Activated CD4-positive, CD25-positive, alpha-beta regulatory T cell treated with anti-CD3 and anti-CD28 coated beads, Interleukin-2, amount 50 U/mL, for 72 hours (primary cell): ENCODE measurements around the gene THSD7A.

Experiments
- DNase-seq: peaks from one replicate; pipeline ENCODE4 v3.0.0; 2021

THSD7A gene

DNA sequence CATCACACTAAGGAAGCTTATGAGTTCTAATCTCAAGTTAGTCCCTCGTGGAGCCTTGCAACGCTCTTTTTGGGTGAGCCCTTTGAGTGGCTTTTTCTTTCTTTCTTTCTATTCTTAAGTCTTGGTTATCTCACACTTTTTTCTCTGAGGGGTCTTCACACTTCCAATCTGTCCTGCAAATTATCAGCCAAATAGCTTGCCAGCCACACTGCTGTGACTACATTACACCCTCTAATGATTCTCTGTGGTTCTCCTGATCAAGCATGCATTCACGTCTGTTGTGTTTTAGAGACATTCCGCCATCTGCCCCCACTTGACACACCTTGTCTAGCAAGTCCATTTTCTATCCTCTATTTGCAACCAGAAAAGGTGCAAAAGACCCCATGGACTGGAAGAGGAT, 340.2 kb downstream of the THSD7A start:
- no peak for DNase-seq

DNA sequence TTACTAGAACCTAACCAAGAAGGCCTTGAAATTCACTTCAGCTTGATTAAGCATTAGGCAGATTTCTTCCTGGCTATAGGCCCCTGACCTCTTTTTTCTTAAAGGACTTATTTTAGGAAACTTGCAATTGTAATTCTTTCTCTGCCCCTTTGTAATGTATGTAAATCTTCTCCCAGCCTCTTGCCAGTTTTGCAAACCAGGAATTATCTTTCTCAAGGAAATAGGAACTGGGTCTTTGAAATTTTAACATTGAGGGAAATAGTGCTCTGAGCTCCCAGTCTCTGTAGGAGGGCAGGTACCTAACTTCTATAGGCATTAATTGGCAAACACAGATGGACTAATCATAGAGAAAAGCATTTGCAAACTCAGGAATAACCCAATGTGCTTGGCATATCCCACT, 342.7 kb downstream of the THSD7A start:
- no peak for DNase-seq

DNA sequence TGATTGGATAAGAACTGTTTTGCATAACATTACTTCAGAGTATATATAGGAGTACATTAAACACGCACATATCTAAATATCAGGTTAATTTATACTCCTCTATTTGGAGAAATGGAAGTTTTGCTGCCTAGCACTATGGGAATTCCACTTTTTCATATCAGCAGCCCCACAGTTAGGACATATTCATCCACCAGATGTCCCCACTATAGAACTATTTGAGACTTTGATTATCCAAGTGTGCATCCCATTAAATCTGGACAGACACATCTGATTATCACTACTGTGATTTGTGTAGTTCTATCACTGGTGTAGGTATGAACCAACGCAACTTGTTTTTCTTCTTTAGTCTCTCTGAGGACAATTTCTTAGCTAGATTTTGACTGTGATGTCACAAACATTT, 345.7 kb downstream of the THSD7A start:
- DNase-seq = no peak

DNA sequence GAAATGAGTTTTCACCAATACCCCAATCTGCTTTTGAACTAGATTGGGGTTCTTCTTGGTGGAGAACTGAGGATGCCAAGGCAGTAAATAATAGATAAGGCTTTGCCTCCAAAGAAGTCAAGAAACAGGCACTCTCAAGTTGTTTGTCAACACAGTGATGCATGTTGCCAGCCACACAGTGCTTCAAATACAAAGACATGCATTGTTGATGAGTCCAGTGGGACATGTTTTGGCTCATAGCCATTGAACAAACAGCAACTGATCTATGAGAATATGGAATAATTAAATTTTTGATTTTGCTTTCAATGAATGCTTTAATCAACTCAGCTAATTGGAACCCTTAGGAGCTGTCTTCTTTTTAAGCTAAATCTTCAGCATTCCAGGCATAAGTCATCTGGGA, 346.4 kb downstream of the THSD7A start:
- DNase-seq = no peak

DNA sequence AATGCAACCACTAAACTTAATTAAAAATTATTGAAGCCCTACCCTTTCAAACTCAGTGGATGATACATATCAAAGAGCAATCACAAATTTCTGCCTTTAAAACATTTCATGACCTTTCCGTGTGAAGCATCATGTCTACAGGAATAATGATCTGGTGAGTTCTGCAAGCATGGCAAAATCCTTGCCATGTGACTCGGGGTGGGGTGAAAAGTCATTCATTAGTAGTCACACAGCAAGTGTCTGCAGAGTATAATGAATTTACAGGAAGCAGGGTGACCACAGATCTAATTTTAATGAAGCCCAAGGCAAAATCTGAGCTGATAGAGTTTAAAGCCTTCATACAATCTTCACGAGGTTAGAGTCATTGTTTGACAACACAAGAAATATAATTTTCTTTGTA, 351.9 kb downstream of the THSD7A start:
- DNase-seq = no peak

DNA sequence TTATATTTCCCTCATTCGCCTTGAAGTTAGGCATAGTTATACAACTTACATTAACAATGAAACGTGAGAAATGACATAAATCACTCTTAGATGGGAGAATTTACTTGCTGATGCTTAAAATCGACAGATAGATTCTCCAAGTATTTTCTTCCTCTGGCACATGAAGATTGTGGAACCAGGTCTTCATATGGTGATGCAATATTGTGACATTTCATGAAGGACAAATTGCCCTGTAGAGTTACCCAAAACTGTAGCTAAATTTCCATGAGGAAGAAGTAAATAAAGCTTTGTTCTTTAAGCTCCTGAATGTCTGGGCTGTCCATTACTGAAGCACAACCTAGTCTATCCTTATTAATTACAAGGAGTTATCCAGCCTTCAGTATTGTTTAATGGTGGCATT, 353.1 kb downstream of the THSD7A start:
- no peak for DNase-seq

DNA sequence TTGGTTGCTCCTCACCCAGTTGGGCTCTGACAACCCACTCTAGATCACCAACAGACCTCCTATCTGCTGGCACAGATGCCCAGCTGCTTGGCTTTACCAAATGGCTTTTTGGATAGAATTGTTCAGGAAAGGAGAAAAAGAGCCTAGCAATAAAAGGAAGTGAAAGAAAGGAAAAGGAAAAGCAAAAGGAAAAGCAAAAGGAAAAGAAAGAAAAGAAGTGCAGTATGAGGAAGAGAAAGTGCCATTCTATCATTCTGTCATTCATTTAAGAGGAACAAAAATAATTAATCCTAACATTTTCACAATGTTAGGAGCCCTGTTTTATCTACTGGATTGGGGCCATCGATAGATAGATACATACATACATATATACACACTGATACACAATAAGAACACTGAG, 353.6 kb downstream of the THSD7A start:
- DNase-seq = no peak

DNA sequence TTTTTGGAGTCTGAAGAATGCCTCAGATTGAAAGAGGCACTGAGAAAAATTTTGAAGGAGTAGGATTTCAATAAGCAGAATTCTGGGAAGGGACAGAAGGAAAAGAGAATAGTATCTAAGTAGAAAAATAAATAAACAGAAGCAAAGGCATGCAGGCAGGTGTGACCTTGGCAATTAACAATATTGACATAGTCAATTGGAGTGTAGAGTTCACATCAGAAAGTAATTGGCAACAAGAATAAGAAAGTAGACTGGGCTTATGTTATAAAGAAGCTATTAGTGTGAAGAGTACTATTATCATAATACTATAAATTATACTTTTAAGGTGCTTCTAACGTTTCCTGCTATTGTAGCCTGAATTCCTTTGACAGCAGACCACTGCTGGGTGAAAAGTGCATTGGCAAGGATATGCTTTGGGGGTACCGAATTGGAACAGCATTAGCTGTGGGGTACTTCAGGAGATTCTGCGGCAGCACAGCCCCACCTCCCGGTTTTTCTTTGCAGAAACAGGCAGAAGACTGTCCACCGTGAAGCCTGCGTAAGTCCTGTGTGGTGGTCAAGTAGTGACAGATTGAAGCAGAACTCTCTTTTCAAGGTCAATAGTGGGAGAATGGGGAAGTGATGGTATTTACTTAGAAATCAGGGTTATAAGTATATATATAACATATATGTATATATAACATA, 357.0 kb downstream of the THSD7A start:
- no peak for DNase-seq

DNA sequence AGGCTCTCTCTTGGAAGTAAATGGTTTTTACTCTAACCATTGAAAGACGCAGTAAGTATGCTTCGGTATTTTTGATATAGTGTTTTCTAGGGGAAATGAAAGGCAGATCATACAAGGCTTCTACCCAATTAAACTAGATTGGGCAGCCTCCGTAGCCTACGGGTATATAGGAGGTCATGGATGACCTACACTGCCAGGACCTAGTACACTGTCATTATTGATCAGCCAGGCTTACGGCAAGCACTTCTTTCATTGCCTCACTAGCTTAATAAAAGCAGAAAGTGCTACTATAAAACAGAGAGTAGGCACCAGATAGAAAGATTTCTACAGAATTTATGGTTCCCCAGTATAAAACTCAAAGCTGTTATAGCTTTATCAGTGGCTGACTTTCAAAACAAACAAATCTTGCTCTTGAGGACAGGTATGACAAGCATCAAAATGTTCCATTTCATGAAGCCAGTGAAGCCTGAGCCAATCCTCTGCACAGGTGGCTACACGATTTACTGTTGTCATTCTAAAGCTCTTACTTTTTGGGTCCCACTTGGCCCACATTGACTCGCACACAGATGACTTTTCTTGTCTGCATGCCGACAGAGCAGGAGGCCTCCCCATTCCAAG, 358.1 kb downstream of the THSD7A start:
- DNase-seq = no peak

DNA sequence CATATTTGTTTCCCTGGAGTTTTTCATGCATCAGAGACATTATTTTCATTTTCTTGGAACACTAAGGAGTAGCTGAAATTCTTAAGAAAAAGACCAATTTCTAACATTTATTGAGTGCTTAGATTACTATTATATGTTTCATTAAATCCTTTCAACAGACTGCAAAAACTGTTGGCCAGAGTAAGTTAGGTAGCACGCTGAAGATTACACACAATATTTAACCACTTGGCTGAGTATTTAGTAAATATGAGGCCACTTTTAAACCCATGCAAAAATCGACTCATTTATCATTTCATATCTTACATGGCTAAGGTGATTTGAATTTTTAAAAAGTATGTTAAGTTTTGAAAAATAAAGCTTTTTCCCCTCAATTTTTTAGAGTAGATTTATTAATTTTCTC, 358.8 kb downstream of the THSD7A start:
- DNase-seq = no peak

DNA sequence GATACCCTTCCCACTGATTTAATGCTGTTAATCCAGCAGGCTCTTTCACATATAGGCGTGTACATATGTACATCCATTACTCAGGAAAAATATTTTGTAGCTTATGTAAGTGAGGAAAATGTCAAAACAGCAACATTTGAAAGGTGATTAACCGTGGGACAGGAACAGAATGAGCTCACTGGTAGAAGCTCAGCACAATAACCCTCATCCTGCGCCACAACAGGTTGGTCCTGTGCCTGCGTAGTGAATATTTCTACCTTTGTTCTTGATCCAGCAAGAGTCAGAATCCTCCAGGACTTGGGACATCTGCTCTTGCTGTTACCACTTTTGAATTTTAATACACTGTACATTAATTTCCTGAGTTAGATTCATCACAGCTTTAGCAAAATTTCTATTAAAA, 359.4 kb downstream of the THSD7A start:
- no peak for DNase-seq

DNA sequence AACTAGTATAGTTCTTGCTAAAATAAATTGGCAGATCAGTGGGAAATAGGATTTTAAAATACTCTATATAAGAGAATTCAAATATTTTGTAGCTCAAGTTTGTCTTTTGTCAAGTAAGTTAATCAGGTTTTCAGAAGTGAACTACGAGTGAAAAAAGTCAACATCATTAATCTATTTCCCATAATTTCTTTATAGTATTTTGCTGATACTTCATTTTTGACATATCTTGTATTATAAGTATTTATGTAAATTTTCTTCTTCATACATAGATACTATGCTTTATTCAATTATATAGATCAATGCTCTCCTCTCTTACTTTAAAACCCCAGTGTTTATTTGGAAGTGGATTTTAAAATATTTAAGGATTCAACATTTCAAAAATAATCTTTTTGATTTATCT, 360.7 kb downstream of the THSD7A start:
- DNase-seq = no peak

DNA sequence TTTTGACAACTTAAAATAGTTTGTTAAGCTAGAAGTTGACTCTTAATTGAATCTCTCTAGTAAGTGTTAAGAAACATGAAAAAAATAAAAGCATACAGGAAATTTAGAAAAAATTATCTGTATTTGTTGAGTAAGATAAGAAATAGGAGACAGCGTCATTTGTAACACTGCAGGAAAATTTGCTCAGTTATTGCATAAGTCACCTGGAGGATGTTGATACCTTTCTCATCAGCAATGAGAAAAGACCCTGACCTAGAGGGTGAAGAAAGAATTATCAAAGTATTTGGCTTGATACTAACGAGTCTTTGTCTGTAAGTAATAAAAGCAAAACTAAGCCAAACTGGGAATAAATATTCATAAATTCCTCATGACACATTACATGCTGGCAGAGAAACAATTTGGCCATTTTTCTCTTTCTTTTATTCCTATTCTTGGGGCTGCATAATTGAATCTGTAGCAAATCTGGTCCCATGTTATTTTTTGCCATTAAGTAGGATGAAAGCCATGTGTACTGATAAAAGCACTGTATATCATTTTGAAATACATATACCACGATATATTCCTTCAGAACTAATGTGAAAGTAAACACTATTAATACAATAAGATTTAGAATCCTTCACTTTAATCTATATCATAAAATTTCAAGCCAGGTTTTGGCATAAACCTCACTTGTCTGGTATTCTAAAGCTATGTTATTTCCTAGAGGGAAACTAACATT, 362.8 kb downstream of the THSD7A start:
- no peak for DNase-seq

DNA sequence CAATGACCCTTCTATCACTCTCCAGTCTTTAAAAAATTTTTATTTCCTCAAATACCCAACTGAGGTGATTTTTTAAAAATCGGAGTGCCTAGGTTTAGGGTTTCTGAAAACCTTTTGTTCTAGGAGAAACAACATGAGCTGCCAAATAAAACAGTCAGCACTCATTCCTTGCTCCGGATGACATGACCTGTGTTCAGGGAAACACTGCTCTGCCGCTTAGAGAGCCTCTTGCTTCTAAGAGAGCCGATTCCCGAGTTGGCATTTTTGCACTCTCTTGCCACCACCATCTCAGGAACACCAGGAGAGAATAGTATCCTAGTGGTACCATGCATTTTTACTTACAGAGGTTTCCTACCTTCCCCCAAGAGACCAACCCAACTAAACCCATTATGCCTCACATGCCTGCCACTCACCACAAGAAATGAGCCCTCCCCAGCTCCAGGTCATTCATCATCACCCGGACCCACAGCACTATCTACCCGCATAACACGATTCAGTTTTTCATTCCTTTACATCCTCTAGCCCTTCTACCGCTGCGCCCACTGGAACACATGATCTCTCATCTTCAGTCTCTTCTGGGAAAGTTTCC, 365.4 kb downstream of the THSD7A start:
- DNase-seq = no peak

DNA sequence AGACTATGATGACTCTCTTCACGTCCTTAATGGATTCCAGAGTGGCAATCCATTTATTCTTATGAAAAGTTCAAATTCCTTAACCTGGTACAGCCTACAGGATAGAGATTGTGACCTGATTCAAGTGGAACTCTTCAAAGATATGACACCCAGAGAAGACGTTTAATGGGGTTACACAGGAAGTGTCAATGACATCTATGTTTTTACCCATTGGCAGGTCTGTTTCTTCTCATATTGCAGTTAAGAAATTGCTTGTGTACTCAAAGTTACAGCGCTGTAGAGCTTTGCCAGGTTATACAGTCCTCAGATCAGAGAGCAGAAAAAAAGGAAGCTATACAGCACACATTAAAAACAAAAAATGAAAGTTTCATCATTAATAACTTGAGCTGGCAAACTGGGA, 367.4 kb downstream of the THSD7A start:
- no peak for DNase-seq

DNA sequence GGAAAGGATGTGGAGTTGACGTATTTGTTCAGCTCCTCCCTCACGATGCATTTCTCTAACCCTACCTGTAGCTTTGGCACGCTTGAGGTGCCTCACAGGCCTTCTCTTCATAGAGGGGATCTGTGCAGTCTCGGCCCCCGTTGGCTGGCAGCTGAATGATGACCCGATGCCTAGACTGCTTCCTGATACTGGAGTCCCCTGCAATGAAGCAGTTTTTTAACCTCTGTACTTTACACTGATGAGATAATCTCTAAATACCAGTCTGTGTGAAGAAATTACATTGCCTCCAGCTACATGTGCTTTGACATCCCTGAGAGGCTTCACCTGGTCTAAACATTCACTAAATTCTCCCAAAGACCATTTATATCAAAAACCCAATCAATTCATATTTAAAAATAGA, 370.1 kb downstream of the THSD7A start:
- DNase-seq = no peak

DNA sequence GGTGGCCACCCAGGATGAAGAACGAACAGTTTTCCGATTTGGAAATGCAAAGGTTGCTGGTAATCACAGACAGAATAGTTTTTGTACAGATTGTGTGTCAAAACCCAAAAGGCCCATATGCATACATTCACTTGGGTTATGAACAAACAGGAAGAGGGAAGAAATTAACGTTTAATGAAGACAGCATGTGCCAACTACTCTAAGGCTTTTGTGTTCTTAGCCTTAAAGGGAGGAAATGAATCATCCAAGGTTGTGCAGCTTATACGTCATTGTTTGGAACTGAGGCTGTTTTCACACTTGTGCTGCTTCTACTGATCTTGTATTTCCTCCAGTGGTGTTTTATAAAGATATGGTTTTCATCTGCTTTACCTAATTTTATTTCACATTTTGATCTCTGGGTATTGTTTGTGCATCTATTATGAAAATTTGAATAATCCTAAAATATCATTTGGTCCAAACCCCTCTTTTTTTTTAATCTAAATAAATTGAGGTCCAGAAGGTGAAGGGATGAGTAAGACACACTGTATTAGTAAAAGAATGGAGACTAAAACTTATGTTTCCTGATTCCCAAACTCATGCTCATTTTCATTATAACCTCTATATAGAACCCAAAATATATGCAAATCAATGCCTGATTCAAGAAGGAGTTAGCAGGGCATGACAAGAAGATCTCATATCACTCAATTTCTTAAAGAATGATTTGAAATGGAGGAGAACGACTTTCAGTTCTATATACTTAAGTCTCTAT, 373.1 kb downstream of the THSD7A start:
- DNase-seq = no peak

DNA sequence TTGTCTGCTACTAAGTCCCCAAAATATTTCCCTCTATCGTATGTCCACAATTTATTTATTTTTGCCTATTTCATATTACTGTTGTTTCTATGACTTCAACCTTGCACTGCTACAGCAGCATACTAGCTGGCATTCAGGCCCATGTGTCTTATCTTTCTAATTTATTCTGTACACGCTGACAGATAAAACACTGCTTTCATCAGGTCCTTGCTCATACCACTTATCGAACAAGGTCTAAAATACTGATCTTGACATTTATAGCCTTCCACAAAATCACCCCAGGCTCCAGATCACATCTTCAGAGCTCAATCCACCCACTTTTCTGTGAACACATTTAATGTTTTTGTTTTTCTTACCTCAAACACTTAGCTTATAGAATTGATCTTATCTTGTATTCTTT, 374.6 kb downstream of the THSD7A start:
- no peak for DNase-seq

DNA sequence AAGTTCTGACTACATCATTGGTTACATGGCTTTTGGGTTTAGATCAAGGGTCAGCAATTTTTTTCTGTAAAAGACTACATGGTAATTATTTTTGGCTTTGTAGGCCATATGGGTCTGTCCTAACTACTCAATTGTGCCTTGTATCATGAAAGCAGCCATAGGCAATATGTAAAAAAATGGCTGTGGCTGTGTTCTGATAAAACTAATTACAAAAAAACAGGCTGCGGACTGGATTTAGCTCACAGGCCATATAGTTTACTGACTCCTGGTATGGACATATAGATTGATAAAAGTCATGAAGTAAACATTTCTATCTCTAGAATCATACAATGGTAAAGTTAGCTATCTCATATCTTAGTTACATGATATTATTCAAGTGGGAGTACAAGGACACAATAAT, 375.4 kb downstream of the THSD7A start:
- DNase-seq = no peak

DNA sequence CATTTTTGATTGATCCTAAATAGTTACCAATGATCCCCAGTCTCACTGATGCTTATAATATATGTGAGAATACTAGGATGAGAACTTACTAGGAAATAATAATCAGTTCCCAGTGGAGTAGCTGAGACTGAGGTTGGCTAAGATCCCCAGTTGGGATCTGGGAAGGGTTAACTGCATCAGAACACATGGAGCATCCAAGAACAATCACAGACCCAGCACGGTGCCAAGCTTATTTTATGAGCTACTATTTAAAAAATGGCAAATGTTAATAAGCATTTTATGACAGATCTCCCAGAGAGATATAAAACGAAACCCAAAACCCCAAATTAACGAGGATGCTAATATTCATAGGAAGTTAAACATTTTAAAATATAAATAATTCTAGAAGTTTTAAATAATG, 379.5 kb downstream of the THSD7A start:
- DNase-seq = no peak

DNA sequence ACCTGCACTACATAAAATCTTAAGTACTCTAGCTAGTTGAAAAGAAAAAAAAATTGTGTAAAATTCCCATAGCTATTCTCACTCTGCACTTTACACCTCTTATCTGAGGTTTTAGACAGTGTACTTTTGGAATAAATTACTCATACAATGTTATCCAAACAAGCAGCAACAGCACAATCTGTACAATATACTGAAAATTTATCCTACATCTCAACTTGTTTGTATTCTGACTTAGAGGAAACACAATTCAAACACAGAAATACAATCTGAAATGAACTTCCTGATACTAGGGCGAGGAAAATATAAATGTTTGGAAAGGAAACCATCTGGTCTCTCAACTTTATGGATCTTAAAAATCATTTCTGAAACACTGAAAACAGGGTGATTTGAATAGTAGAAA, 381.7 kb downstream of the THSD7A start:
- DNase-seq = no peak

DNA sequence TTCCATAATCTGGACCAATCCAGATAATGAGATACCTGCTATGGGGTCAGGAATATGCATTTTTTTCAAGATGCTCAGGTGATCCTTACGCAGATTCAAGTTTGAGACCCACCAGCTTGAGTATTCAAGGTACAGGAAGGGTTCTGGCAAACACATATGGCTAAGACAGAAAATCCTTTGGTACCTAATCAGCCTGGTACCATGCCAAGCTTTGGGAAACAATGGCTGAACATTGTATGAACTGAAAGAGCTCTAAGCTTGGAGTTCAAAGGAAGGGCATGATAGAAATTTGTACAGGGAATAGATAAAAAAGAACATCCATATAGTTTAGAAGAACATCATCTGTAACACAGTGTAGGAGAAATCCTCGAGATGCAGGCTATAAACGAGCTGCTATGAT, 382.7 kb downstream of the THSD7A start:
- no peak for DNase-seq

DNA sequence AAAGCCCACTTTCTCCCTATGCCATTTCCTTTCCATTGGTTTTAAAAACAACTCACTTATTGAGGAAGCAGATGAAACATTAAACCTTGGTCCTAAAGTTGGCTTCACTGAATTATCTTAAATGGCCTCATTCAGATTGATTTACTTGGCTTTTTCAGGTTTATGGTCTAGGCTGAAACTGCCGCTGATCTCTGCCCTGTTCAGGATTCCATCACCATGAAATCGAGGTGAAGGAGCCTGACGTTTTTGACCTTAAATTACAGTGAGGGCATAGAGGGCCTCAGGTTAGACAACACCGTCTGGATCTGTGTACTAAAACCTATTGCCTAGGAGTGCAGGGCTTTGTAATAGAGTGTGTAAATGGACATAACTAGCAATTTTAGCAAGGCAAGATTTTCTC, 383.7 kb downstream of the THSD7A start:
- no peak for DNase-seq
